ENCODE data around the gene ERVH48-1. TPM values are rescaled to one million over a fixed set of nuclear protein-coding genes. Genes with fewer than 3 reads are reported as not detected.

The ERVH48-1 gene
- not detected in 2 replicates for total RNA-seq

GRCh38 chr21:42925114-42925926 lies at the start of gene ERVH48-1:
ERVH48-1 (minus strand) TSS chr21:42925630; CDS start chr21:42919006, 6,624 bp downstream.

GRCh38 chr21:42973991-42974831 lies 48.8 kb upstream of the ERVH48-1 start, which contains the start of gene PKNOX1:
PKNOX1 (plus strand) TSS chr21:42974562; CDS start chr21:43004382, 29,820 bp downstream.

GRCh38 chr21:42892931-42893755 lies 32.3 kb downstream of the ERVH48-1 start, which contains the start of gene NDUFV3:
NDUFV3 (plus strand) TSS chr21:42893309; CDS start chr21:42893334, 25 bp downstream.

GRCh38 chr21:42878993-42879787 lies 46.2 kb downstream of the ERVH48-1 start, which contains the start of gene WDR4:
WDR4 (minus strand) TSS chr21:42879539; CDS start chr21:42879495, 44 bp downstream.

Small RNAs within 50 kb of the gene (small RNA-seq; reads per million reads assigned to genes)
- gene MIR5692B, result not detected

Other genes with a start within 250 kb of the ERVH48-1 start
- gene WDR4, start 46.1 kb downstream of the ERVH48-1 start, total RNA-seq, result 18.3 TPM in 2 replicates
- 73.5 and 75.1 TPM in 2 replicates for gene NDUFV3, start 32.3 kb downstream of the ERVH48-1 start, total RNA-seq
- 11.1 and 14.5 TPM in 2 replicates for gene PKNOX1, start 48.9 kb upstream of the ERVH48-1 start, total RNA-seq
- 13.7 and 18.0 TPM in 2 replicates for gene CBS, start 150.2 kb upstream of the ERVH48-1 start, total RNA-seq
- 38.9 and 56.7 TPM in 2 replicates for gene U2AF1, start 181.9 kb upstream of the ERVH48-1 start, total RNA-seq
- not detected in 2 replicates for gene CRYAA, start 243.4 kb upstream of the ERVH48-1 start, total RNA-seq

All from vein endothelial cell (primary cell).